HG03565 (cell line): ENCODE data around the gene MFAP2.

Source experiments
- ATAC-seq: cut with Tn5 transposase; IDR thresholded peaks from one replicate; pipeline ENCODE4 v1.9.1; 2021; ENCODE audit warnings: mild to moderate bottlenecking, moderate library complexity; ENCODE audit not compliant: unreplicated experiment

The MFAP2 gene

GRCh38 chr1:16981269-16981849, 939 bp upstream of the MFAP2 start:
- ATAC-seq = no peak

- no peak for ATAC-seq
Measured at GRCh38 chr1:16979475-16980327, 719 bp downstream of the MFAP2 start.

- no peak for ATAC-seq
Measured at GRCh38 chr1:16978567-16979474, 1.6 kb downstream of the MFAP2 start.

GRCh38 chr1:16978139-16978538, 2.3 kb downstream of the MFAP2 start:
- ATAC-seq = no peak

- ATAC-seq = no peak
Measured at GRCh38 chr1:16977377-16977776, 3.0 kb downstream of the MFAP2 start.

- no peak for ATAC-seq
Measured at GRCh38 chr1:16976966-16977365, 3.5 kb downstream of the MFAP2 start.

GRCh38 chr1:16975838-16976237, 4.6 kb downstream of the MFAP2 start:
- ATAC-seq = no peak

GRCh38 chr1:16975211-16975610, 5.2 kb downstream of the MFAP2 start:
- ATAC-seq = no peak

- ATAC-seq = no peak
Measured at GRCh38 chr1:16973215-16973614, 7.2 kb downstream of the MFAP2 start.

GRCh38 chr1:16972189-16972895, 8.1 kb downstream of the MFAP2 start:
- no peak for ATAC-seq

GRCh38 chr1:16971341-16972188, 8.9 kb downstream of the MFAP2 start:
- ATAC-seq = no peak

GRCh38 chr1:16970132-16970910, 10.1 kb downstream of the MFAP2 start:
- no peak for ATAC-seq

GRCh38 chr1:16969651-16970050, 10.8 kb downstream of the MFAP2 start:
- no peak for ATAC-seq

GRCh38 chr1:16969057-16969611, 11.3 kb downstream of the MFAP2 start:
- no peak for ATAC-seq

- no peak for ATAC-seq
Measured at GRCh38 chr1:16968372-16968771, 12.0 kb downstream of the MFAP2 start.

GRCh38 chr1:16967962-16968361, 12.5 kb downstream of the MFAP2 start:
- no peak for ATAC-seq

GRCh38 chr1:16967095-16967575, 13.3 kb downstream of the MFAP2 start:
- ATAC-seq = no peak

- ATAC-seq = no peak
Measured at GRCh38 chr1:16966282-16966681, 14.1 kb downstream of the MFAP2 start.
